Islet of Langerhans (tissue), 1 donor: ENCODE data around the gene CEP20.
"Not testable (repeated sequence)": the region's sequence is repeated elsewhere in the genome, so short reads cannot be mapped to it uniquely, and the experiment has no call there.

ENCODE experiments used
- FAIRE-seq: peaks from one replicate; lab custom pipeline; 2011; peaks lifted over from hg19 to GRCh38; lab: Jason Lieb, UNC

The CEP20 gene, protein sequence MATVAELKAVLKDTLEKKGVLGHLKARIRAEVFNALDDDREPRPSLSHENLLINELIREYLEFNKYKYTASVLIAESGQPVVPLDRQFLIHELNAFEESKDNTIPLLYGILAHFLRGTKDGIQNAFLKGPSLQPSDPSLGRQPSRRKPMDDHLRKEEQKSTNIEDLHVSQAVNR

DNA sequence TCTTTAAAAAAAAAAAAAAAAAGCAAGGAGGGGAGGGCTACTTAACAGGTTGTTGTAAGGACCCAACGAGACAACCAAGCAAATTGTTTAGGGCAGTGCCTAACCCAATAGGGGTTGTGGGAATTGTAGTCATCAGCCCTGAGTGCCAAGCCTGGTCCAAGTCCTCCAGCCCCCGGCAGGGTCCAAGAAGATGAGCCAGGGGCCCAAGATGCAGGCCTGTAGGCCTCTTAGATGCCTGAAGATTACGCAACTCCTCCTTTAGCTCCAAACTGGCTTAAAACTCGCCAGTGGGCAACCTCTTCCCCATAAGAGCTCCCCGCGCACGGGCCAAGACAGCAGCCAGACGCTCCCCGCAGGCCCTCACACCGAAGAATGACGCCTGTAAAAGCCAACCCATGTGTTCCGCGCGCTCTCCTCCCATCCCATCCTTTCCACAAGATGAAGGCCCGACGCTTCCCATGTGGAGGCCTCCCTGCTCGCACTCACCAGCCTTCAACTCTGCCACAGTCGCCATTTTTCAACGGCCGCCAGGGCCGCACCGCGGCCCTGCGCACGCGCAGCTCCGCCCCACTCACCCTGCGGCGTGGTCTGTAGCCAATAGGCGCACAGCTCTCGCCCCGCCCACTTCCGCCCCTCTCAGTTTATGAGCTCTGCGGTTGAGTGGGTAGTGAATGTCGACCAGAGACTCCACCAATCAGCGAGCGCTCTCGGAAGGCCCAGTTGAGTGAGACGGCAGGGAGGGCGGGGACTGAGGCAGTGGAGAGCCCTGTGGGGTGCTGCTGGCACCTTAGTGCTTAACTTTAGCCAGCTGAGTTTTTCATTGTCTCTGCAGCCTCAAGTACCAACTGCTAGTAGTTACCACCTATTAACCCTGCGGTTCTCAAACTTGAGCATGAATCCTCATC is at the start of gene CEP20:
Gene CEP20, minus strand, starts transcription at position 532 of the 905 bp plus-strand sequence. Its CDS starts 18 bp downstream, at position 514.
- FAIRE-seq: no peak

DNA sequence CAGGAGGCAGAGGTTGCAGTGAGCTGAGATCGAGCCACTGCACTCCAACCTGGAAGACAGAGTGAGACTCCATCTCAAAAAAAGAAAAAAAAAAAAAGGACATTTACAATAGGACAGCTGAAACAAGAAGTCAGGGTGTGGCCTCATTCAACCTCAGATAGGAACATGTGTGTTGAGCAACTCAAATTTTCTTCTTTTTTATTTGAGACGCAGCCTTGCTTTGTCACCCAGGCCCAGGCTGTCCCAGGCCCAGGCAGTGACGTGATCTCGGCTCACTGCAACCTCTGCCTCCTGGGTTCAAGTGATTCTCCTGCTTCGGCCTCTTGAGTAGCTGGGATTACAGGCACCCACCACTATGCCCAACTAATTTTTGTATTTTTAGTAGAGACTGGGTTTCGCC is 48.4 kb upstream of the CEP20 start:
- not testable (repeated sequence) for FAIRE-seq

DNA sequence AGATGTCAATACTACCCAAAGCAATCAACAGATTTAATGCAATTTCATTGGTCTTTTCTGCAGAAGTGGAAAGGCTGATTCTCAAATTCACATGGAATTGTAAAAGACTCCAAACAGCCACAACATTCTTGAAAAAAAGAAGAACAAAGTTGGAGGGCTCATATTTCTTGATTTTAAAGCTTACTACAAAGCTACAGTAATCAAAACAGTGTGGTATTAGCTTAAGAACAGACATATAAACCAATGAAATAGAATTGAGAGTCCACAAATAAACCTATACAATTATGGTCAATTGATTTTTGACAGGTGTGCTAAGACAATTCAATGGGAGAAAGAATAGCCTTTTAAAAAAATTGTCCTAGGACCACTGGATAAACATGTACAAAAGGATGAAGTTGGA is 46.6 kb upstream of the CEP20 start:
- no peak for FAIRE-seq

DNA sequence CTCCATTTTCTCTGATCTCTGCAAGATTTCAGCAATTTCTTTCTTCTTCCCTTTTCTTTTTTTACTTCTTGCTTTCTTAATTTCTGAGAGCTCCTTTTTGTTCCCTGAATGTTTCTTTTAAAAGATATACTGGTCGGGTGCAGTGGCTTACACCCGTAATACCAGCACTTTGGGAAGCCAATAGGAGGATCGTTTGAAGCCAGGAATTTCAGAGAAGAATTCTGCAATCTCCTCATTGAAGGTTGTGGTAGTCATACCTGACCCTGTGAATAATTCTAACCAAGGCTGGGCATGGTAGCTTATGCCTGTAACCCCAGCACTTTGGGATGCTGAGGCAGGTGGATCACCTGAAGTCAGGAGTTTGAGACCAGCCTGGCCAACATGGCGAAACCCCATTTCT is 45.4 kb upstream of the CEP20 start:
- FAIRE-seq: no peak

DNA sequence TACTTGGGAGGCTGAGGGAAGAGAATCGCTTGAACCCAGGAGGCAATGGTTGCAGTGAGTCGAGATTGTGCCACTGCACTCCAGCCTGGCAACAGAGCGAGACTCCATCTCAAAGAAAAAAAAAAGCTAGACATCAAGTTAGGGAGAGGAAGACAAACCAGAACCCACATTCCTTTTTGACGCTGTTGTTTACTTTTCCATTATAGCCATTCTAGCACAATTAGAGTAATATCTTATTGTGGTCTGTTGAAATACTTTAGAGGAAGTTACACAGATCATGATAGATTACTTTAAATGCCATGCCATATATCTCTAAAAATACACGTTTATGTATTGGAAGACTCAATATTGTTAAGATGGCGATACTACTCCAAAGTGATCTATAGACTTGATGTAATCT is 44.5 kb upstream of the CEP20 start:
- no peak for FAIRE-seq

DNA sequence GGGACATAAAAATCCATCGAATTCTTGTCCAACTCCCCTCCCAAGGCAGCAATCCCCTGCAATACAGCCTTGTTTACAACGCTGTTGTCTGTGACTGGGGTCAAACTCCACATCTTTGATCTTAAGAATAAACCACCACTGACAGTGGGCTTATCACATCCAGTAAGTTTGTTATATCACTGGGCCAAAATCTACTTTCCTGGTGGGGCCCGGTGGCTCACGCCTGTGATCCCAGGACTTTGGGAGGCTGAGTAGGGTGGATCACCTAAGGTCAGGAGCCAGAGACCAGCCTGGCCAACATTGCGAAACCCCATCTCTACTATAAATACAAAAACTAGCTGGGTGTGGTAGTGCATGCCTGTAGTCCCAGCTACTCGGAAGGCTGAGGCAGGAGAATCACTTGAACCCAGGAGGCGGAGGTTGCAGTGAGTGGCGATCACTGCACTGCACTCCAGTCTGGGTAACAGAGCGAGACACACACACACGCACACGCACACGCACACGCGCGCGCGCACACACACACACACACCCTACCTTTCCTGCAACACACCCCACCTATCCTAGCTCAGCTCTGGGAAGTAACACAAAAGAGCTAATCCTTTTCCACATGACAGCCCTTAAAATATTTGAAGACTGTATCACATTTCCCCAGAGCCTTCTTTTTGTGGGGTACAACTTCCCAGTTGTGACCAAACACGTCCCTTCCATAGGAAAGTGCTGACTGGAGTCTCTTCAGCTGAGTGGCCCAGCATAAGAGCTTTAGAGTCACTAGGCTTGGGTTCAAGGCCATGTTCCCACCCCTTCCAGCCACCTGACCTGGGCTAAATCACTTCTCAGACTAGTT is 40.1 kb upstream of the CEP20 start:
- FAIRE-seq: no peak

DNA sequence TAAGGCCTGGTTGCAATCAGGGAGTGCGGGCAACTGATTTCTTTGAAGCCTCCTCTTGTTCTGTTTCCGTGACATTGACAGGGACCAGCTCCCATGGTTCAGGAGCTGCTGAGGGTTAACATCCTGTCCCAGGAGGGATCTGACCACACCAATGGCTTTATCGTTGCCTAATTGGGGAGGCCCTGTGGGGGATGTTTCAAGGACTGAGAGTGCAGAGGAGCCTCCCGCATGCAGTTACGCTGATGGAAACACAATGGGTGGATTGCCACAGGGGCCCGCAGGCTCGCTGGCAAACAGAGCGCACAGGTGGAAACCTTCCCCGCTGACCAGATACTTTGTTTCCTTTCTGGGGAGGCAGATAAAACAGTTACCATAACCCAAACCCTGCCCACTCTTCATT is 37.2 kb upstream of the CEP20 start:
- FAIRE-seq: no peak

DNA sequence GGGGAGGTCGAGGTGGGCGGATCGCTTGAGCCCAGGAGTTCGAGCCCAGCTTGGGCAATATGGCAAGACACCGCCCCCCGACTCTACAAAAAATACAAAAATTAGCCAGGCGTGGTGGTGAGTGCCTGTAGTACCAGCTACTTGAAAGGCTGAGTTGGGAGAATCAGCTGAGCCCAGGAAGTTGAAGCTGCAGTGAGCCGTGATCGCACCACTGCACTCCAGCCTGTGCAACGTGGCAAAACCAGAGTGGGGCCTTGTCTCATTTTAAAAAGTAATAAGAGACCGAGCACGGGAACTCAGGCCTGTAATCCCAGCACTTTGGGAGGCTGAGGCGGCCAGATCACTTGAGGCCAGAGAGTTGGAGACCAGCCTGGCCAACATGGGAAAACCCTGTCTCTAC is 36.6 kb upstream of the CEP20 start:
- FAIRE-seq: no peak

DNA sequence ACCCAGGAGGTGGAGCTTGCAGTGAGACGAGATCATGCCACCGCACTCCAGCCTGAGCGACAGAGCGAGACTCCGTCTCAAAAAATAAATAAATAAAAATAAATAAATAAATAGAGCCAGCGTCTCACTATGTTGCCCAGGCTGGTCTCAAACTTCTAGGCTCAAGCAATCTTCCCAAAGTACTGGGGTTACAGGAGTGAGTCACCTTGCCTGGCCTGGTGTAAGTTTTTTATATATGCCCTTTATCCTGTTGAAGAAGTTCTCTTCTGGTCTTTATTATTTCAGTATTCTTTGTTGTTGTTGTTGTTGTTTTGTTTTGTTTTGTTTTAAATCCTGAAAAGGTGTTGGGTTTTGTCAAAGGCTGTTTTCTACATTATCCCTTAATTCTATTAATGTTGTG is 30.9 kb upstream of the CEP20 start:
- FAIRE-seq: no peak

DNA sequence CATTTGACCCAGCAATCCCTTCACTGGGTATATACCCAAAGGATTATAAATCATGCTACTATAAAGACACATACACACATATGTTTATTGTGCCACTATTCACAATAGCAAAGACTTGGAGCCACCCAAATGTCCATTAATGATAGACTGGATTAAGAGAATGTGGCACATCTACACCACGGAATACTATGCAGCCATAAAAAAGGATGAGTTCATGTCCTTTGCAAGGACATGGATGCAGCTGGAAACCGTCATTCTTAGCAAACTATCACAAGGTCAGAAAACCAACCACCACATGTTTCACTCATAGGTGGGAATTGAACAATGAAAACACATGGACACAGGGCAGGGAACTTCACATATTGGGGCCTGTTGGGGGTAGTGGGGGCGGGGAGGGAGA is 29.9 kb upstream of the CEP20 start:
- FAIRE-seq: not testable (repeated sequence)

DNA sequence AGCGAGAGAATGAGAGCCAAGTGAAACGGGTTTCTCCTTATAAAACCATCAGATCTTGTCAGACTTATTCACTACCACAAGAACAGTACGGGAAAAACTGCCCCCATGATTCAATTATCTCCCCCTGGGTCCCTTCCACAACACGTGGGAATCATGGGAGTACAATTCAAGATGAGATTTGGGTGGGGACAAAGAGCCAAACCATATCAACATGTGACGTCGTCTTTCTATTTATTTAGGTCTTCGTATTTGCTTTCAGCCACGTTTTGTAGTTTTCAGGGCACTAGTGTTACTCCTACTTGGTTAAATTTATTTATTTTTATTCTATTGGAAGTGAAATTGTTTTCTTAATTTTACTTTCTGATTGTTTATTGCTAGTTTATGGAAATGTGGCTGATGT is 27.9 kb upstream of the CEP20 start:
- no peak for FAIRE-seq

DNA sequence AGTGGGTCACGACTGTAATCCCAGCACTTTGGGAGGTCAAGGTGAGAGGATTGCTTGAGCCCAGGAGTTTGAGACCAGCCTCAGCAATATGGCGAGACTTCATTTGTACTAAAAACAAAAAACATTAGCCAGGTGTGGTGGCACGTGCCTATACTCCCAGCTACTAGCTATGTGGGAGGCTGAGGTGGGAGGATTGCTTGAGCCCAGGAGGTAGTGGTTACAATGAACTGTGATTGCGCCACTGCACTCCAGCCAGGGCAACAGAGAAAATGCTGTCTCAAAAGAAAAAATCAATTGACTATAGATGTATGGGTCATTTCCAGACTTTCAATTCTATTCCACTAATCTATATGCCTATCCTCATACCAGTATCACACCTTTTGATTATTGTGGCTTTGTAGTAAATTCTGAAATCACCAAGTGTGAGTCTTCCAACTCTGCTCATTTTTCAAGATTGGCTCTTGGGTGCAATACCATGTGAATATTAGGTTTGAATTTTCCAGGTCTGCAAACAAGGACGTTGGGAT is 27.2 kb upstream of the CEP20 start:
- FAIRE-seq: no peak

DNA sequence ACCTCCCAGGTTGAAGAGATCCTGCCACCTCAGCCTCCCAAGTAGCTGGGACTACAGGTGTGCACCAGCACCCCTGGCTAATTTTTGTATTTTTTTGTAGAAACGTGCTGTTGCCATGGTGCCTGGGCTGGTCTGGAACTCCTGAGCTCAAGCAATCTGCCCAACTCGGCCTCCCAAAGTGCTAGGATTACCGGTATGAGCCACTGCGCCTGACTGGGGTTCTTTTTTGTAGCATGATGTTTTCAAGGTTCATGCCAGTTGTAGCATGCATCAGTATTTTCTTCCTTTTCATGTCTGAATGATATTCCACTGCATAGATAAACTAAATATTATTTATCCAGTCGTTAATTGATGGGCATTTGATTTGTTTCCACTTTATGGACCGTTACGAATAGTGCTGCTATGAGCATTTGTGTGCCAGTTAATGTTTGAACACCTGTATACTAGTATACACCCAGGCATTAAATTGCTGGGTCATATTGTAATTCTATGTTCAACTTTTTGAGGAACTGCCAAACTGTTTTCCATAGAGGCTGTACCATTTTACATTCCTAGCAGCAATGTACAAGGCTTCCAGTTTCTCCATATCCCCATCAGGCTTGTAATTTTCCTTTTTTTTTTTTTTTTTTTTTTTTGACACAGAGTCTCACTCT is 24.8 kb upstream of the CEP20 start:
- no peak for FAIRE-seq

DNA sequence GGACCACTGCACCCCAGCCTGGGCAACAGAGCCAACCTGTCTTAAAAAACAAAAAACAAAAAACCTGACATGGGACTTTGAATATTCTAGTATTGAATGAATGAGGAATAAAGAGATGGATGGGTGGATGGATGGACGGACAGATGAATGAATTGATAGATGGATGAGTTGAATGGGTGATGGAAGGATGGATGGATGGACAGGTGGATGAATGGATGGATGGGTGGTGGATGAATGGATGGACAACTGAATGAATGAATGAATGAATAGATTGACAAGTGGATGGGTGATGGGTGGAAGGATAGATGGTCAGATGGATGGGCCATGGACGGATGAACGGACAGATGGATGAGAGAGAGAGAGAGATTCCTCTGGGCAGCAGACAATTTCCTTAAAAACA is 22.8 kb upstream of the CEP20 start:
- FAIRE-seq: no peak

DNA sequence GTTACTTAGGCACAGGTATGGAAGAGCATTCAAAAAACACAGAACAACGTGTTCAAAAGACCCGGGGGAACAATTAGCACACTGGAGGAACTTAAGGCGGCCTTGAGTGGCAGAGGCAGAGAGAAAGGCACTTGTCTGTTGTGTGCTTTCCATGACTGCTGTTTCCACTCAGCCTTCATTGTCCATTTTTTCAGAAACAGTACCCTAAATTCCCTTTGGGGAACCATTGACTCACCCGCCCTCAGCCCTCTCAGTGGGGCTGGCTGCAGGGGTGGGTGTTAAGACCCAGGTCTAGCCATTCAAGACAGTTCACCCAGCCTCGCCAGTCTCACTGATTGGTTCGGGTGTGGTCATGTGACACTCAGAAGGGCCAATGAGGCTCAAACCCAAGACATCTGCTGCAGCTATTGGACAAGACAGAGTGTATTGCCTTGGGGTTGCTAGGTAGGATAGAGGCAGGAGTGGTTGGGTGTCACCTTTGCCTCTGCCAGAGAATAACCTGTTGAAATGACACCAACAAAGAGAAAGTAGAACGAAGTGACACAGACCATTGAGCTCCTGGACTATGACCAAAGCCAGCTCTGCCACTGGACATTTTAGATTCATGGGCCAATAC is 19.6 kb upstream of the CEP20 start:
- FAIRE-seq: no peak

DNA sequence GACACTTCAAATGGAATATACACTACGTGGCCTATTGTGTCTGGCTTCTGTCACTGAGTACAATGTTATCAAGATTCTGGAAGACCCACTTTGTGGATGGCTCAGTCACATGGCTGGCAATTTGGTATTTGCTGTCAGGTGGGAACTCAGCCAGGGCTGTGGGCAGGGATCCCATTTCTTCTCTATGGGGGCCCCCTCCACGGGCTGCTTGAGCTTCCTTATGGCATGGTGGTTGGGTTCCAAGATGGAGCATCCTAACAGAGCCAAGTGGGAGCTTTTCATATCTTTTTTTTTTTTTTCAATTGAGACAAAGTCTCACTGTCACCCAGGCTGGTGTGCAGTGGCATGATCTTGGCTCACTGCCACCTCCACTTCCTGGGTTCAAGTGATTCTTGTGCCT is 18.0 kb upstream of the CEP20 start:
- no peak for FAIRE-seq

DNA sequence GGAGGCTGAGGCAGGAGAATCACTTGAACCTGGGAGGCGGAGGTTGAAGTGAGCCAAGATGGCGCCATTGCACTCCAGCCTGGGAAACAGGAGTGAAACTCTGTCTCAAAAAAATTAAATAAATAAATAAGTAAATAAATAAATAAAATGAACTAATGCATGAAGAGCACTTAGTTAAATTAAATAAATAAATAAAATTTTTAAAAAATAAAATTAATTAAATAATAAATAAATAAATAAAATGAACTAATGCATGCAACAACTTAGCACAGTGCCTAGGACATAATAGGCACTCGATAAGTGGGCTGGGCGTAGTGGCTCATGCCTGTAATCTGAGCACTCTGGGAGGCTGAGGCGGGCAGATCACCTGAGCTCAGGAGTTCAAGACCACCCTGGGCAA is 15.6 kb upstream of the CEP20 start:
- FAIRE-seq: no peak

DNA sequence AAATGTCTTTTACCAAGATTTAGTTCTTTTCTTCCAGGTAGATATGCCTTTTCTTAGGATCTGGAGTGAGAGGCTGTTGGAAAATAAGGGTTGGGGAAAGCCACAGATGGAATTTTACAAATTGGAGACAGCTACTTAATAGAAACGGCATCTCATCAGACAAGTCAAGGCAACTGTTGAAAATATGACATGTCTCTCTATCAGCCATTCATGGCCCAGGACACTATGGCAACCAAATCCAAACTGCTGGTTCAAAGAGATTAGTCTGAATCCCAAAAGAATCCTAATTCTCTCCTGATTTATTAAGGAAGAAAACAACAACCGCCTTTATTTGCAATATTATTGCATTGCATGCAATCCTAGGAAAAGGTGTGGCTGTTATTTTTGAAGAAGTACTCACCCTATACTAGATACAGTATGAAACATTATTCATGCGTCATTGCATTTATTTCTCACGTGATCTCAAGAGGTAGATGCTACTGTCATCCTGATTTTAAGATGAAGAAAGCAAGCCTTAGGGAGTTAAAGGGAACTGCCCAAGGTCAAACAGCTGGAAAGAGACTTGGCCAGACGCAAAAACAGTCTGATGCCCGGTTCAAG is 12.6 kb upstream of the CEP20 start:
- FAIRE-seq: no peak

DNA sequence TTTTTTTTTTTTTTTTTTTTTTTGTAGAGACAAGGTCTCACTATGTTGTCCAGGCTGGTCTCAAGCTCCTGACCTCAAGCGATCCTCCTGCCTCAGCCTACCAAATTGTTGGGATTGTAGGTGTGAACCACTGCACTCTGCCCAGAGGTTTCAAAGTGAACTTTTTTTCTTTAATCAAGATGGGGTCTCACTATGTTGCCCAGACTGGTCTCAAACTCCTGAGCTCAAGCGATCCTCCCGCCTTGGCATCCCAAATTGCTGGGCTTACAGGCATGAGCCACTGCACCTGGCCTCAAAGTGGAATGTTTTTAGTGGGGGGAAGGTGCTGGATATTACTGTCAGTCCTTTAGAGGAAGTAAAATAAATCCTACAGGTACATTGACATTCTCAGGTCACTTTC is 12.0 kb upstream of the CEP20 start:
- FAIRE-seq: no peak

DNA sequence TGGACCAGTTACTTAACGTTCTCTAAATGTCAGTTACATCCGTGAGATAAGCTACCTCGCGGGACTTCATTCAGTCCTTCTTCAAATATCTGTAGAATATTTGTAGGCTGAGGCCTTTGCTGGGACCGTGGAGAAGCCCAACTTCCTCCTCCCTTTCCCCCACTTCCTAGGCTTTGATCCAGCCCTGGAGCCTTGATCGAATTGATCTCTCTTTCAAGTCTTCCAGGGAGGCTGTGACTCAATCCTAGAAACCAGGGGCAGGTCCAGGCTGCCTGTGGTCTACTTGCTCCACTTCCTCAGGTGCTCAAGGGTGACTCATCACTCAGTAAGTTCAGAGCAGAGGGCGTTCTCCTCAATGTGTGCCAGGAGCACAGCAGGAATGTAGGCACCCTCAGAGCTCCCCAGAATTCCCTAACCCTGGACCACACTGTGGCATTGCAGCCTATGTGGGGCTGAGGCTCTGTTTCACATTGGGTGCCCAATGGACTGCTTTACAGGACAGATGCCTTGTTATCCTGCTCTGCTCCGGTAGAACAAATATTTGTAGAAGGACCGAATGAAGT is 11.2 kb upstream of the CEP20 start:
- no peak for FAIRE-seq

DNA sequence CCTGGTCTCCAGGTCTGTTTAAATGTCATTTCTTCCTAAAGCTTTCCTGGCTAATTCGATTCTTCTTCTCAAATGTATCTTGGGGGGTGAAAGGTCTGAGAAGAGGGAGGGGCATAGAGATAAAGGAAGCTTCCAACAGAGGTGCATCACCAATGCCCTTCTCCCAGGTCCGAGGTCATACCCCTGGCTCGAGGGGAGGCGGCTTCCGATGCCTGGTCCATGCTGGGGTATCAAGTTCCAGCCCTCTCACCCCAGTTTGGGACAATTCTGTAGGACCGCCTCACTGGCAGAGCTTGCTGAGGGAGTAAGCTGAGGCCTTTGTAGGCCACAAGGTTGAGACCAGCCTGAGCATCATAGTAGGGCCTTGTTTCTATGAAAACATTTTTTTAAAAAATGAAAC is 10.3 kb upstream of the CEP20 start:
- no peak for FAIRE-seq
